Spleen (tissue), 11 donors: ENCODE results near the gene UBR4. TPM values are rescaled to one million over a fixed set of nuclear protein-coding genes. Genes with fewer than 3 reads are reported as not detected.

Experiments
- DNase-seq: peaks from one replicate; pipeline ENCODE4 v3.0.0-alpha.2; 2020
- H3K27ac ChIP-seq, 8 donors: fragments of 200-600 bp; sonication (generic) in 7 of 8; 1 replicate in 4 of 8; 2 replicates in 4 of 8; pipeline versions ENCODE4 v1.5.0 to v1.8.0; 2016 to 2021; ENCODE audit warnings: inconsistent platforms in 4 of 8, mild to moderate bottlenecking in 4 of 8, moderate library complexity in 1 of 8
- H3K27me3 ChIP-seq, 7 donors: fragments of 200-600 bp; sonication (generic) in 6 of 7; replicated peaks in 1 of 7; 1 replicate in 4 of 7; 2 replicates in 3 of 7; pipeline versions ENCODE4 v1.5.0 to v1.8.0; 2016 to 2021; ENCODE audit warnings: inconsistent platforms in 3 of 7, mild to moderate bottlenecking in 1 of 7
- H3K36me3 ChIP-seq, 6 donors: fragments of 200-600 bp; sonication (generic) in 5 of 6; 1 replicate in 4 of 6; 2 replicates in 2 of 6; pipeline versions ENCODE4 v1.5.0 to v1.8.0; 2016 to 2021; ENCODE audit warnings: inconsistent platforms in 2 of 6
- H3K4me1 ChIP-seq, 6 donors: fragments of 200-600 bp; sonication (generic) in 5 of 6; 1 replicate in 3 of 6; 2 replicates in 3 of 6; pipeline versions ENCODE4 v1.5.0 to v1.8.0; 2016 to 2021; ENCODE audit warnings: inconsistent platforms in 3 of 6
- H3K4me3 ChIP-seq, 8 donors: fragments of 200-600 bp; sonication (generic) in 7 of 8; 1 replicate in 4 of 8; 2 replicates in 4 of 8; pipeline versions ENCODE4 v1.5.0 to v1.8.0; 2016 to 2021; ENCODE audit warnings: inconsistent platforms in 4 of 8, mild to moderate bottlenecking in 4 of 8, moderate library complexity in 2 of 8
- H3K9me3 ChIP-seq, 8 donors: fragments of 200-600 bp; sonication (generic) in 7 of 8; 1 replicate in 4 of 8; 2 replicates in 4 of 8; pipeline versions ENCODE4 v1.5.0 to v1.8.0; 2016 to 2021; ENCODE audit warnings: inconsistent platforms in 4 of 8
- POLR2A ChIP-seq, 3 donors: fragments of 450-650 bp; IDR thresholded peaks; one replicate each; pipeline ENCODE4 v1.5.1; 2017; ENCODE audit warnings: antibody characterized with exemption in 3 of 3, mild to moderate bottlenecking in 1 of 3
- POLR2AphosphoS5 ChIP-seq, 3 donors: sonication (generic); formaldehyde crosslinking; IDR thresholded peaks; one replicate each; pipeline ENCODE4 v1.5.1; 2017; ENCODE audit warnings: antibody characterized with exemption in 3 of 3
- WGBS, 5 donors: extraction: QIAGEN DNeasy Blood & Tissue Kit in 3 of 5; methylation state at CpG; one replicate each; pipeline versions ENCODE4 v1.1.5 to v1.1.7; 2013 to 2018; 5-methylcytosine and 5-hydroxymethylcytosine counted together
- intact Hi-C: fragments of 100-400 bp; cut with DNase I; formaldehyde crosslinking; loops from one replicate; pipeline ENCODE4 v1.15.0; 2023; ENCODE audit warnings: low total_unique reads
- polyA plus RNA-seq, 3 donors: library from polyadenylated mRNA; stranded (reverse); fragments of 200-250 nt; gene quantifications; one replicate each; pipeline ENCODE4 v1.2.1, GENCODE V29; 2013
- total RNA-seq, 7 donors: library from RNA; depleted of rRNA in 3 of 7; stranded (reverse); fragments of >200 nt in 3 of 7; fragmentation: NEBNext Ultra II Directional in 4 of 7; extraction: Animal tissue kit (Norgen Biotek cat#: 25700) in 4 of 7; gene quantifications; one replicate each; pipeline versions ENCODE4 v1.1.0 to v1.2.1, GENCODE V29; 2016 to 2021
- TF ChIP-seq, protein P1 (sequence below), 11 experiments: fragments of 200-600 bp in 7 of 11; fragments of 450-650 bp in 4 of 11; sonication (generic) in 4 of 11; IDR thresholded peaks in 8 of 11; conservative IDR thresholded peaks in 3 of 11; 1 replicate in 7 of 11; 2 replicates in 4 of 11; pipeline versions ENCODE4 v1.4.0 to v1.8.0; 2016 to 2021; ENCODE audit warnings: antibody characterized with exemption in 11 of 11, inconsistent platforms in 4 of 11, mild to moderate bottlenecking in 1 of 11
- donor health status: healthy with polysubstance abuse.
- donor health status: DM: no; HTN: no; CAD: no; lungs with moderate emphysema.
- donor health status: DM: no; HTN: no; CAD: no.
- donor health status: Bipolar disorder and iron deficiency.
- donor health status: healthy.
- donor health status: DM: no; HTN: no; CAD: no.
- donor health status: DM: yes; HTN: yes; CAD: no.

UBR4 gene
- total and polyA plus RNA-seq, 10 donors, result 72.5 to 184 (median 149) TPM

GRCh38 chr1:19074902-19075721, 135.0 kb downstream of the UBR4 start:
- intact Hi-C loops, result no loop called here

GRCh38 chr1:19074361-19074901, 135.6 kb downstream of the UBR4 start:
- Histone ChIP-seq H3K4me3 (no peak overlapping the region), H3K27me3 (no peaks in the 10 kb centered on the region), H3K4me1 (peaks cover 0 to 45% (median 2%) of the 10 kb centered on the region in 6 donors), H3K36me3 (peaks cover 12 to 77% (median 67%) of the 10 kb centered on the region in 6 donors), H3K27ac (peak overlapping the region in 4 of 8 donors; percentile 33 to 62 (median 52)), H3K9me3 (no peaks in the 10 kb centered on the region)
- intact Hi-C loops, result no loop called here
- TF ChIP-seq, protein P1, sequence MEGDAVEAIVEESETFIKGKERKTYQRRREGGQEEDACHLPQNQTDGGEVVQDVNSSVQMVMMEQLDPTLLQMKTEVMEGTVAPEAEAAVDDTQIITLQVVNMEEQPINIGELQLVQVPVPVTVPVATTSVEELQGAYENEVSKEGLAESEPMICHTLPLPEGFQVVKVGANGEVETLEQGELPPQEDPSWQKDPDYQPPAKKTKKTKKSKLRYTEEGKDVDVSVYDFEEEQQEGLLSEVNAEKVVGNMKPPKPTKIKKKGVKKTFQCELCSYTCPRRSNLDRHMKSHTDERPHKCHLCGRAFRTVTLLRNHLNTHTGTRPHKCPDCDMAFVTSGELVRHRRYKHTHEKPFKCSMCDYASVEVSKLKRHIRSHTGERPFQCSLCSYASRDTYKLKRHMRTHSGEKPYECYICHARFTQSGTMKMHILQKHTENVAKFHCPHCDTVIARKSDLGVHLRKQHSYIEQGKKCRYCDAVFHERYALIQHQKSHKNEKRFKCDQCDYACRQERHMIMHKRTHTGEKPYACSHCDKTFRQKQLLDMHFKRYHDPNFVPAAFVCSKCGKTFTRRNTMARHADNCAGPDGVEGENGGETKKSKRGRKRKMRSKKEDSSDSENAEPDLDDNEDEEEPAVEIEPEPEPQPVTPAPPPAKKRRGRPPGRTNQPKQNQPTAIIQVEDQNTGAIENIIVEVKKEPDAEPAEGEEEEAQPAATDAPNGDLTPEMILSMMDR (IDR thresholded peaks at IDR 0.05 in 8 of 11, conservative IDR thresholded peaks at IDR 0.05 in 3 of 11), result no peak
- TF ChIP-seq POLR2A (IDR thresholded peaks at IDR 0.05), result no peak
- TF ChIP-seq POLR2AphosphoS5 (IDR thresholded peaks at IDR 0.05), result peak in 1 of 3 donors; percentile 3
- 67 to 78% (median 77%) methylated on average over 17 of the region's 17 CpGs for WGBS, 5 donors
- no peak for DNase-seq

More at GRCh38 chr1:19074902-19075721, 135.0 kb downstream of the UBR4 start:
- no peaks in the 10 kb centered on the region for H3K27me3 ChIP-seq
- H3K4me1 ChIP-seq, result peaks cover 0 to 52% (median 2%) of the 10 kb centered on the region in 6 donors
- no peak overlapping the region for H3K4me3 ChIP-seq
- no peak for DNase-seq
- peak overlapping the region in 2 of 8 donors; percentile 33 to 62 for H3K27ac ChIP-seq
- H3K36me3 ChIP-seq, result peaks cover 12 to 84% (median 74%) of the 10 kb centered on the region in 6 donors
- 82 to 89% (median 87%) methylated on average over 17 to 21 of the region's 21 CpGs for WGBS, 5 donors
- TF ChIP-seq POLR2AphosphoS5 (IDR thresholded peaks at IDR 0.05) (peak in 1 of 3 donors; percentile 23), POLR2A (IDR thresholded peaks at IDR 0.05) (no peak)
- H3K9me3 ChIP-seq, result no peaks in the 10 kb centered on the region

DNA sequence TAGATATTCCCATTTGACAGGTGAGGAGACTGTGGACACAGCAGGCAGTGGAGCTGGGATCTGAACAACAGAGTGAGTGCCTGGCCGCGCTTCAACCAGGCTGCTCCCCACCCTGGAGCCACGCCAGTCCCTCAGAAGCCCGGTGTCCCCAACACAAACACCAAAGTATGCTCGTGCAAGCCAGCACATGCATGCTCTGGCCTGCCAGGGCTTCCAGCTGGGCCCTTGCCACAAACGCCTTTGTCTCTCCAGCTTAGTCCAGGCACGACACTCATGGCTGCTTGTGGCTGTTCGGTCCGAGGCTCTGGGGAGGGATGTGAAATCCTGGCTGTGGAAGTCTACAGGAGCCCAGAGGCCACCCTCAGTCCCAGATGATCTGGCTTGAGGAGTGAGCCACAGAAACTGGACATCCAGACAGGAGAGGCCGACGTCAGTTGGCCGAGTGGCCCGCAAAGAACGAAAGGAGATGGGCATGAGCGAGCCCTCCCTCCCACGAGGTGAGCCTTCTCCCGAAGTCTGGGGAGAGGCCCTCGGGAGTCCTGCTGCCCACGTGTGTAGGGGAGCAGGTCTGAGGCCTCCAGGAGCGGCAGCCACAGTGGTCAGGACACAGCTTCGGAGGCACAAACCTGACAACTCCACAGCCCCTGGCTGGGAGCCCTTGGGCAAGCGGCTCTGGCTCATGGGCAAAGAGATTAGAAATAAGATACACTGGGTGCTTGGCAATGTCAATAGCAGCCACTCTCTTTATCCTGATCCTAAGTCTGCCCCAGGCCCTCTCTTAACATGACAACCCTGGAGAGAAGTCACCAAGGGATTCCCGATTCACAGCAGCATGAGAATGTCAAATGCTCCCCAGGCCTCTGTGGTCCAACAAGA, 136.5 kb downstream of the UBR4 start:
- DNase-seq, result peak; percentile 59
- H3K4me3 ChIP-seq, result no peak overlapping the region
- WGBS, 5 donors, result 87 to 96% (median 90%) methylated on average over 14 to 23 of the region's 23 CpGs
- H3K4me1 ChIP-seq, result peaks cover 0 to 45% (median 4%) of the 10 kb centered on the region in 6 donors
- no peaks in the 10 kb centered on the region for H3K9me3 ChIP-seq
- intact Hi-C loops, result no loop called here
- H3K36me3 ChIP-seq, result peaks cover 12 to 68% (median 61%) of the 10 kb centered on the region in 6 donors
- peak in 2 of 3 donors; percentile 16 to 42 for TF ChIP-seq POLR2AphosphoS5 (IDR thresholded peaks at IDR 0.05)
- TF ChIP-seq POLR2A (IDR thresholded peaks at IDR 0.05), result no peak
- no peaks in the 10 kb centered on the region for H3K27me3 ChIP-seq
- H3K27ac ChIP-seq, result peak overlapping the region in 4 of 8 donors; percentile 33 to 62 (median 52)

- peaks cover 12 to 57% (median 50%) of the 10 kb centered on the region in 6 donors for H3K36me3 ChIP-seq
- TF ChIP-seq, protein P1 (IDR thresholded peaks at IDR 0.05 in 8 of 11, conservative IDR thresholded peaks at IDR 0.05 in 3 of 11), result no peak
- TF ChIP-seq POLR2A (IDR thresholded peaks at IDR 0.05), result no peak
- TF ChIP-seq POLR2AphosphoS5 (IDR thresholded peaks at IDR 0.05), result peak in 2 of 3 donors; percentile 7 to 24
- peaks cover 0 to 4% (median 0%) of the 10 kb centered on the region in 7 donors for H3K27me3 ChIP-seq
- peak; percentile 61 for DNase-seq
- H3K9me3 ChIP-seq, result no peaks in the 10 kb centered on the region
- WGBS, 5 donors, result 84 to 96% (median 89%) methylated on average over 10 to 12 of the region's 12 CpGs
- peak overlapping the region in 1 of 8 donors; percentile 62 for H3K27ac ChIP-seq
- no peak overlapping the region for H3K4me3 ChIP-seq
- H3K4me1 ChIP-seq, result peaks cover 0 to 56% (median 9%) of the 10 kb centered on the region in 6 donors
- intact Hi-C loops, result no loop called here
These were observed 137.6 kb downstream of the UBR4 start for GRCh38 chr1:19072285-19072981.
